Measurements from ENCODE around the gene CNOT6. TPM values are rescaled to one million over a fixed set of nuclear protein-coding genes. Genes with fewer than 3 reads are reported as not detected.

CNOT6 gene
- total RNA-seq, 1 experiment from 2014 or later = 59.1 TPM

DNA sequence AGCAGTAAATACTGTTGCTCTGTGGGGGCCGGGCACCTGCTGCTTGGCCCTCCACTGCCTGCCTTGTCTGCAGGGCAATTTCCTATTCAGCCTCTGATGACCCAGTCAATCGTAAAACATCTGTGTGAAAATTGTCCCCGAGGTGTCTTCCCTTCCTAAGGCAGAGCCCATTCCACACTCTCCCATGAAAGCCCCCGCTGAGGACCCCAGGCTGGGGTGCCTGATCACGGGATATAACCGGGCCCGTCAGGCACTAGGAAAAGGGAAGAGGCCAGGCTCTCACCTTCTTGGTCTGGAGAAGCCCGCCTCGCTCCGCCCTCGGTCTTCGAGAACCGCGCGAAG lies 124.3 kb downstream of the CNOT6 start:
- TF ChIP-seq REST (IDR thresholded peaks at IDR 0.05; ENCODE audit: low read depth) = no peak
- TF ChIP-seq SRF (IDR thresholded peaks at IDR 0.05; ENCODE audit: low read depth) = no peak
- TF ChIP-seq FOSL1 (IDR thresholded peaks at IDR 0.05; ENCODE audit: low read depth) = no peak
- no peak for TF ChIP-seq TCF7L2 (IDR thresholded peaks at IDR 0.05; ENCODE audit: borderline replicate concordance, extremely low read depth, insufficient read depth, insufficient read length)
- TF ChIP-seq SIN3A (IDR thresholded peaks at IDR 0.05; ENCODE audit: low read depth) = no peak
- no peak for TF ChIP-seq SP1 (IDR thresholded peaks at IDR 0.05; ENCODE audit: low read depth)
- TF ChIP-seq EZH2phosphoT487 (IDR thresholded peaks at IDR 0.05; ENCODE audit: borderline replicate concordance) = no peak
- no peak for TF ChIP-seq POLR2AphosphoS5 (IDR thresholded peaks at IDR 0.05; ENCODE audit: low read depth, low read length)
- TF ChIP-seq, protein P1, sequence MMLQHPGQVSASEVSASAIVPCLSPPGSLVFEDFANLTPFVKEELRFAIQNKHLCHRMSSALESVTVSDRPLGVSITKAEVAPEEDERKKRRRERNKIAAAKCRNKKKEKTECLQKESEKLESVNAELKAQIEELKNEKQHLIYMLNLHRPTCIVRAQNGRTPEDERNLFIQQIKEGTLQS (IDR thresholded peaks at IDR 0.05) = no peak
- Histone ChIP-seq H3K9me3 (ENCODE audit: control insufficient read depth in 1 of 2, insufficient read depth in 1 of 2, low read depth in 1 of 2, low read length in 2 of 2) (no peaks in the 10 kb centered on the region), H3K4me3 (replicated peaks in 1 of 2; ENCODE audit: low read depth in 1 of 2, low read length in 2 of 2) (no peak overlapping the region), H3K27ac (ENCODE audit: low read depth, low read length) (no peak overlapping the region), H3K4me1 (ENCODE audit: control insufficient read depth in 1 of 2, insufficient read depth in 2 of 2, low read length in 2 of 2) (no peaks in the 10 kb centered on the region), H3K79me2 (ENCODE audit: insufficient read depth, low read length) (no peaks in the 10 kb centered on the region), H3K4me2 (ENCODE audit: low read length) (no peak overlapping the region), H3K9me2 (ENCODE audit: insufficient read depth) (no peaks in the 10 kb centered on the region), H2AFZ (ENCODE audit: low read depth, low read length, poor library complexity, severe bottlenecking) (no peak overlapping the region), H3K9ac (ENCODE audit: low read length) (no peak overlapping the region), H3K36me3 (ENCODE audit: control insufficient read depth in 1 of 2, insufficient read depth in 2 of 2, low read length in 2 of 2) (no peaks in the 10 kb centered on the region), H3K27me3 (ENCODE audit: insufficient read depth, low read length) (no peaks in the 10 kb centered on the region), H4K20me1 (ENCODE audit: insufficient read depth) (no peaks in the 10 kb centered on the region)
- no TSS peak for BruUV-seq (replicated peaks)
- ChIA-PET CTCF (no interaction called here), POLR2A (no interaction called here), RAD21 (ENCODE audit: low non-redundant PET in 1 of 2, low total read pairs in 2 of 2, uncharacterized antibody in 2 of 2, unreplicated experiment in 2 of 2) (no interaction called here)
- DNase-seq (ENCODE audit: low read depth, low spot score) (no peak), ATAC-seq (no peak)
- intact Hi-C loops (cut with micrococcal nuclease) = no loop called here

Data from HCT116 (cell line).